Upper lobe of left lung (tissue), 4 donors: ENCODE data around the gene MCOLN2.
"Not testable (repeated sequence)": the region's sequence is repeated elsewhere in the genome, so short reads cannot be mapped to it uniquely, and the experiment has no call there.

Experiments used
- EP300 ChIP-seq, 4 donors: sonication (generic); formaldehyde crosslinking; IDR thresholded peaks; one replicate each; pipeline ENCODE4 v1.5.1; 2017; ENCODE audit warnings: antibody characterized with exemption in 4 of 4, control low read depth in 2 of 4
- POLR2A ChIP-seq, 4 donors: fragments of 450-650 bp; IDR thresholded peaks; one replicate each; pipeline ENCODE4 v1.5.1; 2016 to 2017; ENCODE audit warnings: antibody characterized with exemption in 4 of 4, mild to moderate bottlenecking in 2 of 4
- POLR2AphosphoS5 ChIP-seq, 2 donors: sonication (generic); formaldehyde crosslinking; IDR thresholded peaks; one replicate each; pipeline ENCODE4 v1.5.1; 2017; ENCODE audit warnings: antibody characterized with exemption in 2 of 2
- TF ChIP-seq, protein P1 (sequence below), 6 experiments: fragments of 450-650 bp in 4 of 6; fragments of 200-600 bp in 2 of 6; sonication (generic) in 2 of 6; IDR thresholded peaks; one replicate each; pipeline ENCODE4 v1.5.1; 2016 to 2019; ENCODE audit warnings: antibody characterized with exemption in 6 of 6

DNA sequence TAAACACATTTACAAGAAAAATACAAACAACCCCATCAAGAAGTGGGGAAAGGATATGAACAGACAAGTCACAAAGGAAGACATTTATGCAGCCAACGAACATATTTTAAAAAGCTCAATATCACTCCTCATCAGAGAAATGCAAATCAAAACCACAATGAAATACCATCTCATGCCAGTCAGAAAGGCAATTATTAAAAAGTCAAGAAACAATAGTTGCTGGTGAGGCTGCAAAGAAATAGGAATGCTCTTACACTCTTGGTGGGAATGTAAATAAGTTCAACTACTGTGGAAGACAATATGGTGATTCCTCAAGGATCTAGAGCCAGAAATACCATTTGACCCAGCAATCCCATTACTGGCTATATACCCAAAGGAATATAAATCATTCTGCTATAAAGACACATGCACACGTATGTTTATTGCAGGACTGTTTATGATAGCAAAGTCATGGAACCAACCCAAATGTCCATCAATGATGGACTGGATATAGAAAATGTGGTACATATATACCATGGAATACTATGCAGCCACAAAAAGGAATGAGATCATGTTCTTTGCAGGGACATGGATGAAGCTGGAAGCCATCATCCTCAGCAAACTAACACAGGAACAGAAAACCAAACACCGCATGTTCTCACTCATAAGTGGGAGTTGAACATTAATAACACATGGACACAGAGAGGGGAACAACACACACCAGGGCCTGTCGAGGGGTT, 88.0 kb downstream of the MCOLN2 start:
- TF ChIP-seq, protein P1, sequence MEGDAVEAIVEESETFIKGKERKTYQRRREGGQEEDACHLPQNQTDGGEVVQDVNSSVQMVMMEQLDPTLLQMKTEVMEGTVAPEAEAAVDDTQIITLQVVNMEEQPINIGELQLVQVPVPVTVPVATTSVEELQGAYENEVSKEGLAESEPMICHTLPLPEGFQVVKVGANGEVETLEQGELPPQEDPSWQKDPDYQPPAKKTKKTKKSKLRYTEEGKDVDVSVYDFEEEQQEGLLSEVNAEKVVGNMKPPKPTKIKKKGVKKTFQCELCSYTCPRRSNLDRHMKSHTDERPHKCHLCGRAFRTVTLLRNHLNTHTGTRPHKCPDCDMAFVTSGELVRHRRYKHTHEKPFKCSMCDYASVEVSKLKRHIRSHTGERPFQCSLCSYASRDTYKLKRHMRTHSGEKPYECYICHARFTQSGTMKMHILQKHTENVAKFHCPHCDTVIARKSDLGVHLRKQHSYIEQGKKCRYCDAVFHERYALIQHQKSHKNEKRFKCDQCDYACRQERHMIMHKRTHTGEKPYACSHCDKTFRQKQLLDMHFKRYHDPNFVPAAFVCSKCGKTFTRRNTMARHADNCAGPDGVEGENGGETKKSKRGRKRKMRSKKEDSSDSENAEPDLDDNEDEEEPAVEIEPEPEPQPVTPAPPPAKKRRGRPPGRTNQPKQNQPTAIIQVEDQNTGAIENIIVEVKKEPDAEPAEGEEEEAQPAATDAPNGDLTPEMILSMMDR (IDR thresholded peaks at IDR 0.05) = not testable (repeated sequence)
- not testable (repeated sequence) for TF ChIP-seq POLR2A, EP300, POLR2AphosphoS5 (IDR thresholded peaks at IDR 0.05)
